GM12892 (cell line): ENCODE measurements around the gene TAF10.

Experiments used
- POLR2A ChIP-seq: IDR thresholded peaks from 2 replicates; pipeline ENCODE4 v1.6.1; 2011; ENCODE audit warnings: low read depth, low read length, control low read depth
- POLR2AphosphoS5 ChIP-seq: IDR thresholded peaks from 2 replicates; pipeline ENCODE4 v1.6.1; 2011; ENCODE audit warnings: low read depth, low read length, control low read depth

- no peak for TF ChIP-seq POLR2A
- no peak for TF ChIP-seq POLR2AphosphoS5
Measured at GRCh38 chr11:6646918-6647679, 35.1 kb upstream of the TAF10 start.
